Kidney glomerular epithelial cell (primary cell): ENCODE results near the gene CILP.
"Not testable (repeated sequence)": the region's sequence is repeated elsewhere in the genome, so short reads cannot be mapped to it uniquely, and the experiment has no call there.

Experiments used
- DNase-seq: peaks from one replicate; lab custom pipeline; 2025; lab: John Stamatoyannopoulos, UW

Gene CILP

DNA sequence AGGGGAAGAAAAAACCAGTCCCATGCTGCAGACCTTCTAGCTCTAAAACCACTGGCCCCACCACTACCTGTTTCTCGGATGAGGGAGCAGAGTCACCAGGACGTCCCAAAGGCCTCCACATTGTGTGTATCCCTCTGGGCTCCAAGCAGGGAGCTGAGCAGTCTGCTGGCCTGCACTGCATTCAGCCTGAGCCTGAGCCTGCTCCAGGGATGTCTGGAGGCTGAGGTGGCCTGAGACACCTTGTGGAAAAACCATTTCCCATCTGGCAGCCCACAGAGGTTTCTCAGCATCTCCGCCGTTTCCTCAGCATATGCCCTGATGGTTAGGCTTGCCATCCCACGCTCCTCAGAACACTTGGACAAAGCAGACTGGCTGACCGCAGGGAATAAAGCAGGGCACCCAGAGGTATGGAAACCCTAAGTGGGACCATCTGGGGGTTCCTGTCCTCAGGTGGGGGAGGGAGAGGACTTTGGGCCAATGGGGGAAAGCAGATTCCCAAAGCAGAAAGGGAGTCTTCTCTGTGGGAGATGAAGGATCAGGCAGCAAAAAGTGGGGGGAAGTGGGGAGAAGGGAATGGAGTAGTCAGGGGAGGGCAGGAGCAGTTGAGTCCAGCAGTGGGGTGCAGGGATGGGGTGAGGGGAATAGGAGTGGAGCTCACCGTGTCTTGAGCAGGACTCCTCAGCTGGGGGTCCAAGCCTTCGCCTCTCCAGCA, at the start of gene CILP:
Gene CILP (minus strand): TSS at position 704 of the 712 bp plus-strand sequence. CDS start 1,718 bp downstream, outside the sequence.
- no peak for DNase-seq

DNA sequence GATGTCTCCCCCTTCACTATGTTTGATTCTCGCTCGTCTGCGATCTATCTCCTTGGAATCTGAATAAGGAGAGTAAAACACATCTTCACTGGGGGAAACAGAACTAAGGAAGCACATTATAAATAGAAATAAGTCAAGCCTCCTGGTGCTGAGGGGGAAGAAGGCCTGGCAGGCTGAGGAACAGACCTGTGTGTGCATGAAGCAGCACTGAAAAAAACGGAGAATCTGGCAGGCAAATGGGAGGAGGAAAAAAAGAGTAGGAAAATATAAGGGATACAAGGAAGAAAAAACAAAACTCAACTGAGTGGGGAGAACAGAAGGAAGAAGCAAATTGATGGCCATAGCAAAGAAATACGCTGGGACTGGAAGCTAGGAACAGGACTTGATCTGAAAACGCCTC, 49.7 kb upstream of the CILP start:
- no peak for DNase-seq

GRCh38 chr15:65259367-65259797, 48.1 kb upstream of the CILP start:
- DNase-seq: no peak

DNA sequence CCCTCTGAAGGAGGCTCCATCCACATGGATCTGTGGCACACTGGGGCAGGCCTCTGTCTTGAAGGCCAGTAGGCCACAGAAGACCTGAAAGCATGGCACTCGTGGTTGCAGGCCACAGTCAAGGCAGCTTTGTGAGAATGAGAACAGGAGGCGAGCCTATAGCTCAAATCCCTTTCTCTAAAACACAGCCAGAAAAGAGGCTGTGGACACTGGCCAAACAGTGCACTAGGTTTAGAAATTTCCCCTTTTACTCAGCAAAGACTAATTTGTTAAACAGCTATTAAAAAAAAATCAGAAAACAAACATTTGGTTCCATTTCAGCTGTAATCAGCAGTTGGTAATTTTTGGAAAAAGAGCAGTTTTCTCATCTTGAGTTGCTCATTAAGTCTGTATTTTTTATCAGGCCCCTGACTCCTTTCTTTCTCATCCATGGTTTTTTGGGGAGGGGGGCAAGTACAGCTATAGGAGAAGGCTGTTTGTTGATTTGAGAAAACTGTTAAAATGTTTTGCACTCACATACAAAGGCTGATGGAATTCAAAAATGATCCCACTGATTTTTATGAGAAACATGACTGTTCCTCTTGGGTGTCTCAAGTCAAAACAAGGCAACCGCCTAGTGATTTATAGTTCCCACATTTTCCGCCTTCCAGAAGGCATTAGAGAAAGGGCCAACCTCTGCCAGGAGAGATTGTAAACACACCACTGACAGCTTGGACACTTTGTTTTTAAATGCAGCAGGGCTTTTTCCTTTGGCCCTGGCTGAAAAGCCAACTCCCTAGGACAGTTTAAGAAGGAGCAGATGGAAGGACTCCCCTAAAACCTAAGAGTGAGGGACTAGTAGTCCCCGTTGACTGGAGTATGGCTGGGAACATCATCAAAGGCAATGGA, 47.3 kb upstream of the CILP start:
- DNase-seq: no peak

DNA sequence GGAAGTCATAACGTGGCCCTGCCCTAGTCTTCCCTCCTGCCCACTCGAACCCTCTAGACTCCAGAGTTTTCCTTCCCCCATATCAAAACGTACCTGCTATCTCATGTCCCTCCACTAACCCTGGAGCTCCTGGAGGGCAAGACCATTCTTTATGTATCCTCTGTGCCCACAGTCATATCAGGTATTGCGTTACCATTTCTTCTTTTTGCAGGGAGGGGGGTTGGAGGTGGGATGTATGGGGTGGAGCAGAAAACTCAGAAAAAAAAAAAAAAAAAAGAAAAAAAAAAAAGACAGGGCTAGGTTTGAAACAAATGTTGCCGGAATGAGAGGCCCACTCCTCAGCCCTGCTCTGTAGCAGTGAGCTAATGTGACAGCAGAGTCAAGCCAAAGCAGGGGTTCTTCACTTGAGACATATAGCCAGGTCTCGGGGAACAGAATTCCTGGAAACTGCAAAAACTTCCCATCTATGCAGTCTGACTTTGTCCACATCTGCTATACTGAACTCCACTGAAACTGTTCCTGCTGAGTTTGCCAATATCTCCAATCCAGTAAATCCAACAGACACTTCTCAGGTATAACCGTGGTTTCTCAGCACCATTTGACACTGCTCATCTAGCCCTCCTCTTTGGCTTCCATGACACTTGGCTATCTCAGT, 44.3 kb upstream of the CILP start:
- DNase-seq: no peak

DNA sequence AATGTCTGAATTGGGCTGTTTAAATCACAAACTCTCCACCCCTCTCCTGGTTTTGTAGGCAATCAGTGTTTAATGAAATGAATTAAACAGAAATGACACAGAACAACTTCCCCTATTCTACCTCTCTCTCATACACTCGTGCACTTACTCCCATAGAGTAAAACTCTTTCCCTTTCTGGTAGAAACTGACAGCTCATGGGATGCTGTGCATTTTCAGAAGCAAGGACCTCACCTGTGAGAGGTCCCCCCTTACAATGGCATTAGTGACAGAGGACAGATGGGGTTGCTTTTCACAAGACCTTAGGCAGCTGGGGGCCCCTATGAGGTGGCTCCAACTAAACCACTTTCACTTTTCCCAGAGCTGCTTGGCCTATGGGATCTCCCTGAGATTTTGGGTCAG, 43.5 kb upstream of the CILP start:
- DNase-seq: no peak

GRCh38 chr15:65254356-65254755, 43.1 kb upstream of the CILP start:
- no peak for DNase-seq

DNA sequence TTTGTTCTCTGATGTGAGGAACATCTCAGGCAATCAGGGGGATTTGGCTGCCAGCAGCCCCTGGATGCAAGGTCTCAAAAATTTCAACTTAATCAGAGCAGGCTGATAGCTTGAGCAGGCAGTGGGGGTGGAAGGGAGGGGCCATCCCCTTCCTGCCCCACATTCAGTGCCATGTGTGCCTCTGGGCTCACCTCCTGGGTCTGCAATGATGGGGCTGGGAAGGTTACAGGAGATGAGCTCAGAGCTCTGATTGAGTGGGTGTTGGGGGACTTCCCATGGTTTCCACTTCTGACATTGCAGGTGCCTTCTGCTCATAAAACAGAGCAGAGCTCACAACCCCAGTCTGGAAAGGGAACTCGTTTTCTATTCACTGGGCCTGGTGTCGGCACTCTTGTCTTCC, 38.4 kb upstream of the CILP start:
- no peak for DNase-seq

- DNase-seq: no peak
Observed at GRCh38 chr15:65248511-65249255, 37.4 kb upstream of the CILP start.

GRCh38 chr15:65246939-65247338, 35.7 kb upstream of the CILP start:
- DNase-seq: no peak

- no peak for DNase-seq
Observed at GRCh38 chr15:65246026-65246714, 34.9 kb upstream of the CILP start.

DNA sequence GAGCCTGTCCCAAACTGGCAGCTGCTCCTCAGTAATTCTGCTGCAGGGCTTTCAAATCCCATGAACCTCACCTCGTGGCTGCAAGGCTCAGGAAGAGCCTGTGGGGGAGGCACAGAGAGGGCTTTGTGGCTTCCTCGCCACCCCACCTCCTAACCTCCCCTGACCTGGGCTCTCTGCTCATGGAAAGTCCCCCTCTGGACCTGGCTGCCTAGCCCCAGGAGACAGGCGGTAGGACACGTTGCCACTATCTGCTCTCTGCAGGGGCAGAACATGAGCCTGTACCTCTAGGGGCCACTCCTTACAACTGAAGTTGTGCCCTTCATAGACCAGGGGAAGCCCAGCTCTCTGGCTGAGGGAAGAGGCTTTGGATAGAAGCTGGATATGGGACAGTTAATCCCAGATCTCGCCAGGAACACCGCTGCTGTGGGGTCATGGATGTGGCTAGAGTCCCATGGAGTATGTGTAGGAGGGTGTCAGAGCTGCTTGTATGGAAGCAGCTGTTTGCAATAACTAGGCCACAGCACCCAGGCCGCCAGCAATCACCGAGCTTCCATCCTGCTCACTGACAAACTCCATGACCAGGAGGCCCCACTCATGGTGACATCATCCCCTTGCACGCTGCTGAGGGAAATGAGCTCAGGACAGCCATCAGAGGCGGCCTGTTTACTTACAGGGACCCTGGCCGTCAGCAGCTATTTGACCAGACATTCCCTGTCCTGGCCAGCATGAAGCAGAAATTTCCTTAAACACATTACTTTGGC, 34.0 kb upstream of the CILP start:
- no peak for DNase-seq

GRCh38 chr15:65244638-65245037, 33.4 kb upstream of the CILP start:
- no peak for DNase-seq

DNA sequence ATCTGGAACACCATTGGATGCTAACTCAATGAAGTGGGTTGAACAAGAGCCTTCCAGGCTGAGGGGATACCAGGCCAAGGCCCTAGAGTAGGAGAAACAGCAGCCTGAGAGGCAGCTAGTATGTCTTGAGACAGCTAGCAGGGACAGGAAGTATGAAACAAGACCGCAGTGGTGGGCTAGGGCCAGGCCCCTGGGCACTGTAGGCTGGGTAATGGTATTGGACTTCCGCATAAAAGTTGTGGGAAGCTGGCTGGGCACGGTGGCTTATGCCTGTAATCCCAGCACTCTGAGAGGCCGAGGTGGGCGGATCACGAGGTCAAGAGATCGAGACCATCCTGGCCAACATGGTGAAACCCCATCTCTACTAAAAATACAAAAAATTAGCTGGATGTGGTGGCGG, 25.2 kb upstream of the CILP start:
- not testable (repeated sequence) for DNase-seq

DNA sequence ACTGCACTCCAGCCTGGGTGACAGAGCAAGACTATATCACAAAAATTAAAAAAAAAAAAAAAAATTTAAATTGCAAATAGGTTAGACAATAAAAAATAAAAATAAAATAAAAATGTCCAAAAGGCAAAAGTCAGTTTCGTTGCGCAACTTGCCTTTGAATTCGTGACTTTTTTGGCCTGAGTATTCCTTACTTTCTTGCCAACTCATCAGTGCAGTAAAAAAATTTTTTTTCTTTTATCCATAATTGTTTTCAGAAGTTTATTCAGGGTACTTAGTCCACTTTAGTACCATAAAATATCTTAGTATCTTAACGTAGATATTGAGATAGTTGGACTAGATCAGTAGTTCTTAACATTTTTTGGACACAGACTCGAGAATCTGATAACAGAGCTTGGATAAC, 22.4 kb upstream of the CILP start:
- DNase-seq: no peak

DNA sequence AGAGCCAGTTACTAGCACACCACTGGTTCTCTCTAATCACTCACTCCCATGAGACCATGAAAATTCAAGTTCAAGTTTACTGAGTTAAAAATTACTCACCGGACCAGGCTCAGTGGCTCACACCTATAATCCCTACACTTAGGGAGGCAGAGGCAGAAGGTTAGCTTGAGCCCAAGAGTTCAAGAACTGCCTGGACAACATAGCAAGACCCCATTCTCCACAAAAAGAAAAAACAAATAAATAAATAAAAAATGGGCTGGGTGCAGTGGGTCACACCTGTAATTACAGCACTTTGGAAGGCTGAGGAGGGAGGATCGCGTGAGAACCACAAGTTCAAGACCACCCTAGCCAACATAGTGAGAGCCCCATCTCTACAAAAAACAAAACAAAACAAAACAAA, 21.2 kb upstream of the CILP start:
- no peak for DNase-seq

GRCh38 chr15:65231306-65231705, 20.0 kb upstream of the CILP start:
- no peak for DNase-seq

GRCh38 chr15:65226901-65227300, 15.6 kb upstream of the CILP start:
- not testable (repeated sequence) for DNase-seq

DNA sequence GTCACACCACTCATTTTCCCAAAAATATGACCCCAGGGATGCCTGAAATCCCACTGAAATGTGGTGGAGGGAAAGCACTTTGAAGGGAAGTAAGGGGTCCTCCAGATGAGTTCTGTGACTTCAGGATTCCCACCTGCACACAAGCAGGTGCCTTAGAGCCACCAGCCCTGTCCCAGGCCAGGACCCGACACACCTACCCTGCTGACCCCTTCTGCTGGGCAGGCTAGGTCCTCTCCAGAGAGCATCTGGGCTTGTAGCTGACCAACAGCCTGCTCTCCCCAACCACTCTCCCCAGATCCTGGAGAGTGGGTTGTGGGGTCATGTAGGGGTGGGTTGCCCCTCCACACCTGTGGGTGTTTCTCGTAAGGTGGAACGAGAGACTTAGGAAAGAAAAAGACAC, 14.9 kb upstream of the CILP start:
- DNase-seq: no peak

DNA sequence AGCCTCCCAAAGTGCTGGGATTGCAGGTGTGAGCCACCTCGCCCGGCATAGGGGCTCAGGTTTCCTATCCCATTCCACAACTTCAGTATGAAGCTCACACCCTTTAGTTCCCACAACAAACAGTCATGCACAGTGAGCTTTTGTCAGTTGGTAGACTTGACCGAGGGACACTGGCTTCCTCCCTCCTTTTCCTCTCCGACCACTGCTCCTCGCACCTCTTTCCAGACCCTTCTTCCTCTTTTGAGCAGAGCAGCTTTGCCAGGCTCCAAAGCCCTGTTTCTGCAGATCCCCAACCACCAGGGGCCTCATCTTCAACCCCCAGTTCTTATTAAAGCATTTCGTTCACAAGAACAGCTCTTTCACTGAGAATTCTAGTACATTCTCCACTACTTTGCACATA, 12.7 kb upstream of the CILP start:
- no peak for DNase-seq

GRCh38 chr15:65222891-65223290, 11.6 kb upstream of the CILP start:
- no peak for DNase-seq
